OCI-LY1 (cell line): Measurements from ENCODE around the gene MMP14.

Experiments used
- H2AFZ ChIP-seq: fragments of 200-600 bp; sonication (generic), shearing (Covaris generic); 2 replicates; pipeline ENCODE4 v1.6.0; 2014; ENCODE audit warnings: antibody characterized with exemption, mild to moderate bottlenecking, low read length
- H3F3A ChIP-seq: fragments of 200-600 bp; sonication (generic), shearing (Covaris generic); 2 replicates; pipeline ENCODE4 v1.6.0; 2014; ENCODE audit warnings: mild to moderate bottlenecking, antibody characterized with exemption, low read length, moderate library complexity; ENCODE audit not compliant: insufficient read depth
- H3K27ac ChIP-seq: fragments of 200-600 bp; sonication (generic); 2 replicates; pipeline ENCODE4 v1.5.1; 2014; ENCODE audit warnings: low read length, mixed run types, mild to moderate bottlenecking, low read depth; ENCODE audit not compliant: poor library complexity, severe bottlenecking
- H3K27me3 ChIP-seq: fragments of 200-600 bp; sonication (generic); 2 replicates; pipeline ENCODE4 v1.6.0; 2014; ENCODE audit warnings: antibody characterized with exemption, mild to moderate bottlenecking, low read length, moderate library complexity; ENCODE audit not compliant: insufficient read depth
- H3K36me3 ChIP-seq: fragments of 200-600 bp; sonication (generic); 2 replicates; pipeline ENCODE4 v1.6.1; 2014; ENCODE audit warnings: mild to moderate bottlenecking, antibody characterized with exemption, low read length, moderate library complexity, mixed read lengths; ENCODE audit not compliant: insufficient read depth
- H3K4me1 ChIP-seq: fragments of 200-600 bp; sonication (generic); 2 replicates; pipeline ENCODE4 v1.5.1; 2014; ENCODE audit warnings: mild to moderate bottlenecking, low read length, moderate library complexity; ENCODE audit not compliant: insufficient read depth, severe bottlenecking
- H3K4me2 ChIP-seq: fragments of 200-600 bp; sonication (generic), shearing (Covaris generic); 2 replicates; pipeline ENCODE4 v1.6.1; 2014; ENCODE audit warnings: low read length
- H3K4me3 ChIP-seq: fragments of 200-600 bp; sonication (generic); 2 replicates; pipeline ENCODE4 v1.5.1; 2014; ENCODE audit warnings: low read length, low read depth, mild to moderate bottlenecking, mixed read lengths; ENCODE audit not compliant: poor library complexity, severe bottlenecking
- H3K79me2 ChIP-seq: fragments of 200-600 bp; shearing (Covaris generic); 2 replicates; pipeline ENCODE4 v1.6.1; 2016; ENCODE audit warnings: mixed run types, low read length, mixed read lengths; ENCODE audit not compliant: insufficient read depth
- H3K9ac ChIP-seq: fragments of 200-600 bp; sonication (generic), shearing (Covaris generic); 2 replicates; pipeline ENCODE4 v1.6.1; 2014; ENCODE audit warnings: mild to moderate bottlenecking, low read length, mixed read lengths
- H3K9me2 ChIP-seq: fragments of 200-600 bp; sonication (generic), shearing (Covaris generic); 2 replicates; pipeline ENCODE4 v1.6.1; 2014; ENCODE audit warnings: low read depth, mild to moderate bottlenecking, low read length, mixed read lengths
- H3K9me3 ChIP-seq: fragments of 200-600 bp; shearing (Covaris generic); 2 replicates; pipeline ENCODE4 v1.6.1; 2014; ENCODE audit warnings: low read length, mixed read lengths
- H4K20me1 ChIP-seq: fragments of 200-600 bp; sonication (generic), shearing (Covaris generic); 2 replicates; pipeline ENCODE4 v1.6.0; 2016; ENCODE audit warnings: mild to moderate bottlenecking, low read length; ENCODE audit not compliant: insufficient read depth
- CTCF ChIP-seq: fragments of 200-600 bp; sonication (generic), shearing (Covaris generic); IDR thresholded peaks from 2 replicates; pipeline ENCODE4 v1.5.1; 2017; ENCODE audit warnings: mild to moderate bottlenecking, antibody characterized with exemption, low read length, moderate library complexity, mixed read lengths
- EZH2 ChIP-seq: fragments of 200-600 bp; sonication (generic), shearing (Covaris generic); IDR thresholded peaks from 2 replicates; pipeline ENCODE4 v1.8.0; 2017; ENCODE audit warnings: borderline replicate concordance, mixed run types, mild to moderate bottlenecking, antibody characterized with exemption, low read length, moderate library complexity, mixed read lengths

The MMP14 gene

DNA sequence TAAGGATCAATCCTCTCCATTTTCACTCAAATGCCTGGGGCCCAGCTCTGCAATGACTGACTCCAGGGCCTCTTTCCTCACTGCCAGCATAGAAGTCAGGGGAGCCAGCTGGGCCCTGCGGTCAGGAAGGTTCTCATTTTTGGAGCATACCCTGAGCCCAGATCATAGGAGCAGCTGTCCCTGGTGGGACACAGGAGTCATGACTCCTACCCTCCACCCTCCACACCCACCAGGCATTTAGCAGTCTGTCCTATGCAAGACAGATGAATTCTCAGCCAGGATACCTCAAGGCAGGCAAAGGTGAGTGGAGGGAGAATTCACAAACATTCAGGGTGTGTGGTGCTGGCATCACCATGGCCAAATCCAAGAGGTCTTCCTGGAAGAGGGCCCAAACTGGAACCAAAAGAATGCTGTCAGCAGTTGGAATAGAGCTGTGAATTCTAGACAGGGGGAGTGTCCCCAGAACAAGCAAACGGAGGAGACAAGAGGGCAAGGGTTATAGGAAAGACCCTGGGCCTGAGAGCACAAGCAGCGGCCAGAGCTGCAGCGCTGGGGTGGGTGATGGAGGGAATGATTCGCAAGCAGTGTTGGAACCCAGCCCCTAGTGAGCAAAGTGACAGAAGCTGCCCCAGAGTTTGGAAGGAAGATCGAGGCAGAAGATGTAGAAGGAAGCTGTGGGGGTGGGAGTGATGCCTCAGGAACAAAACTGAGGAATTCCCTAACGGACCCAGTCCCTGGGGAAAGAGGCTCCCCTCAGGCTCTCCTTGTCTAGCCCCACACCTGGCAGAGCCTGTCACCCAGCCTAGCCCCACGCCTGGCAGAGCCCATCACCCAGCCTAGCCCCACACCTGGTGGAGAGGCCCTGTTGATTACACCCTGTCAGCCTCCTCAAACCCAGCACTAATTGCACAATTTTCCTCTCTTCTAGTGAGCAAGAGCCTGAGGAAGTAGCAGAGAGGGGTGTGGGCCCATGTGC lies 42.2 kb downstream of the MMP14 start:
- TF ChIP-seq CTCF (no peak), EZH2 (no peak)
- no peak overlapping the region for H3K9ac ChIP-seq

DNA sequence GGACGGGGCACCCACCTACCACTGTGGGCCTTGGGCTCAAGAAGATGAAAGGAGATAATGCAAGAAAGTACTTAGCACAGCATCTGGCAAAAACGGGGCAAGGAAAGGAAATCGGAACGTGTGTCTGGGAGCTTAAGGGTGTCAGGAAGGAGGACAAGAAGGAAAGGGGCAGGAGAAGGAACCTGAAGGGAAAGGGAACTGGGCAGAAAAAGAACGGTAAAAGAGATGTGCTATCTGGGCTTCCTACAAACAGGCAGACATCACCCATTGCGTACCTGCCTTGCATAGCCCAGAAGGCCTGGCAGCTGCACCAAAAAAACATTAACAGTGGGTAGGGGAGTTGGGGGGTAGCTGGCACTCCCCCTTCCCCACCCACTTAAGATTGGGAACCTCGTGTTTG lies 45.7 kb downstream of the MMP14 start:
- Histone ChIP-seq H2AFZ (no peak overlapping the region), H3K4me1 (peaks cover 16% of the 10 kb centered on the region), H3K36me3 (peaks cover 19% of the 10 kb centered on the region), H3K9me3 (no peaks in the 10 kb centered on the region), H3K27ac (no peak overlapping the region), H3K79me2 (no peaks in the 10 kb centered on the region), H3F3A (no peaks in the 10 kb centered on the region), H3K4me2 (no peak overlapping the region), H3K9me2 (no peaks in the 10 kb centered on the region), H3K4me3 (no peak overlapping the region), H3K9ac (no peak overlapping the region), H4K20me1 (no peaks in the 10 kb centered on the region), H3K27me3 (0 out of 2 replicates have a peak, but pooled peaks cover 6% of the 10 kb centered on the region)
- TF ChIP-seq CTCF (no peak), EZH2 (no peak)

More for the DNA sequence above, 42.2 kb downstream of the MMP14 start:
- Histone ChIP-seq H2AFZ (no peak overlapping the region), H3K36me3 (peaks cover 51% of the 10 kb centered on the region), H4K20me1 (no peaks in the 10 kb centered on the region), H3F3A (no peaks in the 10 kb centered on the region), H3K4me3 (no peak overlapping the region), H3K9me2 (no peaks in the 10 kb centered on the region), H3K79me2 (no peaks in the 10 kb centered on the region), H3K4me1 (peaks cover 5% of the 10 kb centered on the region), H3K27me3 (no peaks in the 10 kb centered on the region), H3K9me3 (no peaks in the 10 kb centered on the region), H3K27ac (no peak overlapping the region), H3K4me2 (no peak overlapping the region)

DNA sequence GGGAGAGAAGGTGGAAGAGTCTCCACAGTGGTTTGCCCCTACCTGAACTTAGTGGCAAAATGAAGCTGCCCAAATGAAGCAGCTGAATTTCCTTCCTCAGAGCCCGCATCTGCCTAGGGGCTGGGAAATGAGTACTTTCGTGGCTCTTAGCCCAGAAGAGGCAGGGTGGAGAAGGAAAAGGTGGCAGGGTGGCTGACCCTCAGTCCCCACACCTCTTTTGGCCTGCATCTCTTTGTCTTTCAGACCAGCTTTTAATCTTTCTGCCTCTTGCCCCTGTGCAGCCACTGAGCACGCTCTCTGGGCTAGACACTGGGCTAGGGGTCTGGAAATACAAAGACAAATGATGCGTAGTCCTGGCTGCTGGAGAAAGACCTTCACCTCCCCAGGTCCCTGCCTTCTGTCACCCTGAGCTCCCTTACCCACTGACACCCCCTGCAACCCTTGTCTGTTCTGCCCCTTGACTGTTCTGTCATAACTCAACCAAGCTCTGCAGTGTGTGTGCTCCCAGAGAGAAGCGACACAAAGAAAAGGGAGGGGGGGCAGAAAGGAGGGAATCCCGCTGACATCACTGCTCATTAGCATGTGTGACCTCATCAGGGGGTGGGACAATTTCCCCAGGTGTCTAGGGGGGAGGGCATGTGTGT lies 46.3 kb downstream of the MMP14 start:
- no peak overlapping the region for H3K4me3 ChIP-seq
- H3F3A ChIP-seq: peaks cover 5% of the 10 kb centered on the region
- no peak overlapping the region for H3K9ac ChIP-seq
- peaks cover 13% of the 10 kb centered on the region for H3K36me3 ChIP-seq
- H4K20me1 ChIP-seq: no peaks in the 10 kb centered on the region
- peaks cover 22% of the 10 kb centered on the region for H3K4me1 ChIP-seq
- H3K9me2 ChIP-seq: no peaks in the 10 kb centered on the region
- TF ChIP-seq EZH2 (no peak), CTCF (no peak)
- no peaks in the 10 kb centered on the region for H3K79me2 ChIP-seq
- H3K27me3 ChIP-seq: 0 out of 2 replicates have a peak, but pooled peaks cover 6% of the 10 kb centered on the region
- no peak overlapping the region for H3K27ac ChIP-seq
- H3K9me3 ChIP-seq: no peaks in the 10 kb centered on the region
- no peak overlapping the region for H2AFZ ChIP-seq
- no peak overlapping the region for H3K4me2 ChIP-seq
